Epidermal melanocyte (primary cell): ENCODE data around the gene STAG1.
"Not testable (repeated sequence)": the region's sequence is repeated elsewhere in the genome, so short reads cannot be mapped to it uniquely, and the experiment has no call there.

ENCODE experiments used
- DNase-seq: peaks from one replicate; pipeline ENCODE4 v3.0.0; 2011; ENCODE audit warnings: low spot score; ENCODE audit not compliant: insufficient read length

STAG1 gene

GRCh38 chr3:136513367-136513766 is 238.8 kb downstream of the STAG1 start:
- no peak for DNase-seq

DNA sequence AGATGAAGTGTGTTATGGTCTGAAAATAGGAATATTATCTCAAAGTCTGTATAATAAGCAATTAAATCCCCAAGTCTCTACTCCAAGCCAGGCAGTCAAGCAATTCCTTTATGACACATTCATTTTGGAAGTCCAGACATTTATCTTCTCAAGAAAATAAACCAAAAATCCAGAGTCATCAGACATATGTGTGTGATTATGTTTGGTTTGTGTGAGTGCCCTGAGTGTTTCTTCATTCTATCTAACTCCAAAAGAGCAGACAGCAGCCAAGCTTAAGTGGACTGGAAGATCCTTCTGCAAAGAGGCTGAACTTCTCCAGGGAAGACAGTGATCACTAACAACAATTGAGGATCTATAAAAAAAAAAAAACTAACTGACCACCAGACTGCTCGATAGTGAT is 239.8 kb downstream of the STAG1 start:
- no peak for DNase-seq

GRCh38 chr3:136505676-136506075 is 246.5 kb downstream of the STAG1 start:
- DNase-seq = no peak

- no peak for DNase-seq
Observed at GRCh38 chr3:136503056-136503455, 249.1 kb downstream of the STAG1 start.

DNA sequence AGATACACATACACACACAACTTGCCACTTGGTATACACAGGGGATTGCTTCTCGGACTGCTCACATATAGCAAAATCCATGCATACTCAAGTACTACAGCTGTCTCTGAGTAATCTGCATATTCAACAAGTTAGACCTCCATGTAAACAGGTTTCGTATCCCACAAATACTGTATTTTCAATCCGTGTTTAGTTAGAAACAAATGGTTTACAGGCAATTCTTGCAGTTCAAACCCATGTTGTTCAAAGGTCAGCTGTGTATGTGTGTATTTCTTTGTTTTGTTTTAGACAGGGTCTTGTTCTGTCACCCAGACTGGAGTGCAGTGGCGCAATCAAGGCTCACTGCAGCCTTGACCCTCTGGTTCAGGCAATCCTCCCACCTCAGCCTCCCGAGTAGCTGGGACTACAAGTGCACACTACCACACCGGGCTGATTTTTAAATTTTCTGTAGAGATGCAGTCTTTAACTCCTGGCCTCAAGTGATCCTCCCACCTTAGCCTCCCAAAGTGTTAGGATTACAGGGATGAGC is 253.2 kb downstream of the STAG1 start:
- no peak for DNase-seq

GRCh38 chr3:136495213-136495612 is 257.0 kb downstream of the STAG1 start:
- DNase-seq = no peak

DNA sequence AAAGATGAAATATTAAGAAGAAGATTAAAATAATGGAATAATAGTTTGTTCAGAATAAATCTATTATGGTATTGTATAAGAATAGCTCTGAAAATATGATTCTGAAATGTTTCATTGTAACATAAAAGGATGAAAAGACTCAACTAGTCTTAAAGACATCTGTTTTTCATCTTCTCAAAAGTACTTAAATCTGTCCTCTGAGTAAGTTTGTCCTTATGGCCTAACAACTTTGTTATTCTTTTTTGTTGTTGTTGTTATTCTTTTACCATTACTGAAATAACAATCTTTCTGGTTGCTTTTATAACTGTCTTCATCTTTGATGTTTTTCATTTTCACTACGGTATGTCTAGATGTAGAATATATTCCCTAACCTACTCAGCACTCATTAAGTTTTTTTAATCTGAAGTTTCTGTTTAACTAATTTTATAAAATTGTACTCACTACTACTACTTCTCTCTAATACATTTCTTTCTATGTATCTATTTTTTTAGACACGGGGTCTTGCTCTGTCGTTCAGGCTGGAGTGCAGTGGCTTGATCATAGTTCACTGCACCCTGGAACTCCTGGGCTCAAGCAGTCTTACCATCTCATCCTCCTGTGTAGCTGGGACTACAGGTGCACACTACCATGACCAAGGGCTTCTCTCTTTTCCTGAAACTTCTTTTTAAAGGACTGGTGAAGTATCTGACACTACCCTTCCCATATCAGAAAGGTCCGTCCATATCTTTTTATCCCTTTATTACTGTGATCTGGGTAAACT is 261.4 kb downstream of the STAG1 start:
- DNase-seq = no peak

DNA sequence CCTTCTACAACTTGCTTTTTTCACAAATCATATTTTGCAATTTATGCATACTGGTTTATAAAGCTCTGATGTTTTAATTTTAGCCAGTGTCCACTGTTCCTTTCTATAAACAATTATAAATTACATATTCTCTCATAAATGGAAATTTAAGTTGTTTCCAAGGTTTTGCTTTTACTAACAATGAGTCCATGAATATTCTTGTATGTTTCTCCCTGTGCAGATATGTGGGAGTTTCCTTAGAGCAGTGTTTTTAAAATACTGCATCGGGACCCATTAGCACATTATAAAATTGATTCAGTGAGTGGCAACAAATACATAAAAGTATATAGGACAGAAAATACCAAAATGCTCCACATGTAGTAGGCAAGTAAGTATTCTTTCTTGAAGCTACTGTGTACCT is 266.4 kb downstream of the STAG1 start:
- no peak for DNase-seq

DNA sequence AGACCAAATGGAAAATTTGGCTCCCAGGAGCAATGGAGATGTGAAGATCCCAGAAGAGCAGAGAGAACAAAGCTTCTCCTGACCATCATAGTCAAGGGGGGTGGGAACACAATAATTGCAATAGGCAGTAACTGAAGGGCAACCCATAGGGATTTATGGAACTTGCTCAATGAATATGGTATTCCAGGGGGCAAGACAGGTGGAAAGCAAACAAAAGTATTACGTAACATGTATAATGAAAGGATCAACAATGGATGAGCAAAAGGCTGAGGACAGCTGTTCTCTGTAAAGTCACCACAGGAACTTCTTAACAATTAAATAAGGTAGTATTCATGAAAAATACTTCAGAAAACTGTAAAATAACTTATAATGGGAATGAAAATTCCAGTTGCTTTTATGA is 275.9 kb downstream of the STAG1 start:
- no peak for DNase-seq

DNA sequence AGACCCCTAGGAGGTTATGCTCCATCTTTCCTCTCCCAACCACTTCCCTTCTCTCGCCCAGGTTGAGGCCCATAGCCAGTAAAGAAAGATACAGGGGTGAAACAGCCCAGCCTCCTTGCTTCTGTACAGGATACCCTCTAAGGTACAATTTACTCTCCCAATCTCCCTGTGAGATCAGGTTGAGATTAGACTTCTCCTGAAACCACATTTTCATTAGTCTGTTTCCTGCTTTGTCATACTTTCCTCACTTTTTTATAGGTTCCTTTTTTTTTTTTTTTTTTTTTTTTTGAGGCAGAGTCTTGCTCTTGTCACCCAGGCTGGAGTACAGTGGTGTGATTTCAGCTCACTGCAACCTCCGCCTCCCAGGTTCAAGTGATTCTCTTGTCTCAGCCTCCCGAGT is 277.3 kb downstream of the STAG1 start:
- not testable (repeated sequence) for DNase-seq

GRCh38 chr3:136473716-136474326 is 278.4 kb downstream of the STAG1 start:
- DNase-seq = no peak

DNA sequence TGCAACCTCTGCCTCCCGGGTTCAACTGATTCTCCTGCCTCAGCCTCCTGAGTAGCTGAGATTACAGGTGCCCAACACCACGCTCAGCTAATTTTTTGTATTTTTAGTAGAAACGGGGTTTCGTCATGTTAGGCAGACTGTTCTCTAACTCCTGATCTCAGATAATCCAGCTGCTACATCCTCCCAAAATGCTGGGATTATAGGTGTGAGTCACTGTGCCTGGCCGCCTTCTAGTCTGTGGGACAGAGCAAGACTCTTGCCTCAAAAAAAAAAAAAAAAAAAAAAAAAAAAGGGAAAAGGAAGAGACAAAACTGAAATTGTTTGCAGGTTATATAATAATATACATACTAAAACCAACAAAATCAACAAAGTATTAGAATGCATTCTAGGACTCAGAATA is 286.9 kb downstream of the STAG1 start:
- no peak for DNase-seq

GRCh38 chr3:136464502-136464901 is 287.7 kb downstream of the STAG1 start:
- no peak for DNase-seq

- DNase-seq = no peak
Observed at GRCh38 chr3:136463170-136463569, 289.0 kb downstream of the STAG1 start.

GRCh38 chr3:136457793-136458192 is 294.4 kb downstream of the STAG1 start:
- no peak for DNase-seq

DNA sequence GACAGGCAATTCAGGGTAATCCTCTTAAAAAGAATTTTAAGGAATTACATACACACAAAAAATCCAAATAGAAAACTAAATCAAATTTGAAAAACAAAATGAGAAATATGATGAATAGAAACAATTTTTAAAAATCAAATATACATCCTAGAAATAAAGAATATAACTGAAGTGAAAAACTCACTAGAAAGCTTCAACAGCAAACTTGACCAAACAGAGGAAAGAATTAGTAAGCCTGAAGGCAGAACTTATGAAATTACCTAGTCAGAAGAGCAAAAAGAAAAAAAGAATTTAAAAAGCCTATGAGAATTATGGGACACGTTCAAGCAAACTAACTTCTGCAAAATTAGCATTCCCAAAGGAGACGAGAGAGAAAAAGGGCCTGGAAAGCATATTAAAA is 296.0 kb downstream of the STAG1 start:
- no peak for DNase-seq

DNA sequence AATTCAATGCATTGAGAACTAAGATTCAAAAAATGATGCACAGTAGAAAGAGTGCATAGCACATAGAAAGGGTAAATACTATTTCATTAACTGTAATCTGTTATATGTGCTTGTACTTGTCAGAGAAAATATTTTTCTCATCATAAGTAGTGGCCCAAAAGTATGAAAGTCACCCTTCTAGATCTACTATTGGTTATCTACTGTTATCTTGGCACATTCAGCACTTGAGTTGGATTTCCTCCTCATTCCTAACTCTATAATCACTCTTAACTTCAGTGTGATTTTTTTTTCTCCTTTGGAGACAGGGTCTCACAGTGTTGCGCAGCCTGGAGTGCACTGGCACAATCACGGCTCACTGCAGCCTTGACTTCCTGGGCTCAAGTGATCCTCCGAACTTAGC is 307.6 kb downstream of the STAG1 start:
- no peak for DNase-seq

- no peak for DNase-seq
Observed at GRCh38 chr3:136437043-136437442, 315.1 kb downstream of the STAG1 start.

- no peak for DNase-seq
Observed at GRCh38 chr3:136434429-136434828, 317.7 kb downstream of the STAG1 start.

GRCh38 chr3:136432685-136433084 is 319.5 kb downstream of the STAG1 start:
- DNase-seq = no peak

DNA sequence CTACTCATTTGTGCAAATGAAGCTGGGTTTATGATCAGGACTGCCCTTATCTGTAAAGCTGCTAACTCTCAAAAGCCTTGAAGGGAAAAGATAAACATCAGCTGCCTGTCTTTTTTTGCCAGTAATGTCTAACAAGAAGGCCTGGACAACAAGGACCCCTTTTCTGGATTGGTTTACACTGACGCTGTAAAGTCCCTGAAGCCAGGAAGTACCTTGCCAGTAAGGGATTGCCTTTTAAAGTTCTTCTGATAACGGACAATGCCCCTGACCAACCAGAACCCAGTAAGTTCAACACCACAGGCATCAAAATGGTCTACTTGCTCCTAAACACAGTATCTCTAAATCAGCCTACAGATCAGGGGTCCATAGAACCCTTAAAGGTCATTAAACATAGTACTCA is 324.0 kb downstream of the STAG1 start:
- DNase-seq = no peak

- no peak for DNase-seq
Observed at GRCh38 chr3:136427236-136427635, 324.9 kb downstream of the STAG1 start.

DNA sequence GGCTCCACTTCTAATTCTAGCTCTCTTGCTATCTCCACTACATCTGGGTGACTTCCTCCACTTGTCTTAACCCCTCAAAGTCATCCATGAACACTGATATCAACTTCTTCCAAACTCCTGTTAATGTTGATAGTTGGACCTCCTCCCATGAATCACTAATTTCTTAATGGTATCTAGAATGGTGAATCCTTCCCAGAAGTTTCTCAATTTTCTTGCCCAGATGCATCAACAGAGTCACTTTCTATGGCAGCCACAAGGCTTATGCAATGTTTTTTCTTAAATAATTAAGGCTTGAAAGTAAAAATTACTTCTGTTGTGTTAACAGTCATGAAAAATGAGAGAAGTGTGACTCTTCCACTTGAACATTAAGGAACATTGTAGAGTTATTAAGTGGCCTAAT is 337.7 kb downstream of the STAG1 start:
- no peak for DNase-seq
